ENCODE measurements around the gene MTHFD1L.
"Not testable (repeated sequence)": the region's sequence is repeated elsewhere in the genome, so short reads cannot be mapped to it uniquely, and the experiment has no call there.

The MTHFD1L gene

DNA sequence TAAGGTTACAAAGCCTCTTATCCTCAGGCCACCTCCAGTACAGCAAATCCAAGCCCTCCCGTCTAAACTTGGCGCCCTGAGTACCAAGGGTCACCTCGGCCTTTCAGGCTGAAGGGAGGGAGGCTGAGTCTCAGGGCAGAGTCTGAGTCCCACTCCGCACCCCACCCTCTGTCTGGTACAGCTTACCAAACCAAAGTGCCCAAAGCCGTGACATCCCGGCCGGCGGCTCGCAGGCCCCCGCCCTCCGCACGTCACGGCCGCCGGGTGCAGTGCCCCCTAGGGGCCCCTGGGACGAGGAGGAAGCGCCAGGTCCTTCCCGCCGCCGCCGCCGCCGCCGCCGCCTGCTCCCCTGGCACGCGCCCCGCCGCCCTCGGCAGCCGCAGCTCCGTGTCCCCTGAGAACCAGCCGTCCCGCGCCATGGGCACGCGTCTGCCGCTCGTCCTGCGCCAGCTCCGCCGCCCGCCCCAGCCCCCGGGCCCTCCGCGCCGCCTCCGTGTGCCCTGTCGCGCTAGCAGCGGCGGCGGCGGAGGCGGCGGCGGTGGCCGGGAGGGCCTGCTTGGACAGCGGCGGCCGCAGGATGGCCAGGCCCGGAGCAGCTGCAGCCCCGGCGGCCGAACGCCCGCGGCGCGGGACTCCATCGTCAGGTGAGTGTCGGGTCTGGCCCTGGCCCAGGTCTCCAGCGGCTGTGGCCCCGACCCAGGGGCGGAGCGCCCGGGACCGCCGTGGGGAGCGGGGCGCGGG is at the start of gene MTHFD1L:
Gene MTHFD1L, plus strand, starts transcription at position 297 of the 741 bp plus-strand sequence. Its CDS starts 121 bp downstream, at position 418.
- peak; percentile 89 for DNase-seq

DNA sequence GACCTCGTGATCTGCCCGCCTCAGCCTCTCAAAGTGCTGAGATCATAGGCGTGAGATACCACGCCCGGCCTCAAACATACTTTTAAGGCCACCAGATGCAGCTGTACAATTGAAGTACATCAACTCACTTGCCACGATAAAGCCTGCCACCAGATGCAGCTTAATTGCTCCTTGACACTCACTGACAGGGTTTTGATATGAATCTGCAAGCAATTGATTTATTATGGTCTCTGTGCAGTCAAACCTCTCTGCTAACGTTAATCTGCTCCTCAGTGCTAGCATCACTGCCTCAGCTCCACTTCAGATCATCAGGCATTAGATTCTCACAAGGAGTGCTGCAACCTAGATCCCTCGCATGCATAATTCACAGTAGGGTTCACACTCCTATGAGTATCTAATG is 48.9 kb upstream of the MTHFD1L start:
- DNase-seq: not testable (repeated sequence)

DNA sequence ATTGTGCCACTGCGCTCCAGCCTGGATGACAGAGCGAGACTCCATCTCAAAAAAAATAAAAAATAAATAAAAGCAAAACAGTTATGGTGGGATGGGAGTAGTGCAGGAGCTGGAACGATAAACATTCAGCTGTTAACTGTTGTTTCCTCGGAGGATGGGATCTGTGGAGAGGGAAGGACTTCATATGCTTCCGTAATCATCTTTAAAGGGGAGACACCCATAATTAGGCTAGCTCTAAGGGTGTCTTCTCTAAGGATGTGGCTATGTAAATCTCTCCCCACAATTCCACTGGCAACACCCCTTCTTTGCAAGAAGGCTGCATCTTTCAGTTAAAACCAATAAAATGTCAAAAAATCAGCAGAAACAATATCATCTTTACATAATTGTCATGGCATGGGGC is 42.6 kb upstream of the MTHFD1L start:
- no peak for DNase-seq

DNA sequence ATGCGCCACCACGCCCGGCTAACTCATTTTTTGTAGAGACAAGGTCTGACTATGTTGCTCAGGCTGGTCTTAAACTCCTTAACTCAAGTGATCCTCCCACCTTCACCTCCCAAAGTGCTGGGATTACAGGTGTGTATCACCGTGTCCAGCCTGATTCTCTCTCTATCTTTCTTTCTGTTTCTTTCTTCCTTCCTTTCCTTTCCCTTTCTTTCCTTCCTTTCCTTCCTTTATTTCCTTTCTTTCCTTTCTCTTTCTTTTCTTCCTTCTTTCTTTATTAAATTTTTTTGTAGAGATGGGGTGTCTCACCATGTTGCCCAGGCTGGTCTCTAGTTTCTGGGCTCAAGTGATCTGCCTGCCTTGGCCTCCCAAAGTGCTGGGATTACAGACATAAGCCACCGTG is 38.7 kb upstream of the MTHFD1L start:
- DNase-seq: no peak

DNA sequence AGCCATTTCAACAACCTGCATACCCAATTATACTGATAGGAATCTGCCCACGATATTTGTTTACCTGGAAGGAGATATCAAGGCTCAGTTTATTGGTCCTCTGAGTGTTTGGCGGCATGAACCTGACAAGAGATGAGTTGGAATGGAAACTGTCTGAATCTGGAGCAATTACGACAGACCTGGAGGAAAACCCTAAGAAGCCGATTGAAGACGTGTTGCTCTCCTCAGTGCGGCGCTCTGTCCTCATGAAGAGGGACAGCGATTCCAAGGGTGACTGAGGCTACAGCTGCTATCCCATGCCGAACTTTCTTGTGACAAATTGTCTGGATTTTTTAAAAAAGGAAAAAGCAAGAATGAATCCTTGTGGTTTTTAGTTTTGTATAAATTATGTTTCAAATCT is 37.4 kb upstream of the MTHFD1L start:
- not testable (repeated sequence) for DNase-seq

DNA sequence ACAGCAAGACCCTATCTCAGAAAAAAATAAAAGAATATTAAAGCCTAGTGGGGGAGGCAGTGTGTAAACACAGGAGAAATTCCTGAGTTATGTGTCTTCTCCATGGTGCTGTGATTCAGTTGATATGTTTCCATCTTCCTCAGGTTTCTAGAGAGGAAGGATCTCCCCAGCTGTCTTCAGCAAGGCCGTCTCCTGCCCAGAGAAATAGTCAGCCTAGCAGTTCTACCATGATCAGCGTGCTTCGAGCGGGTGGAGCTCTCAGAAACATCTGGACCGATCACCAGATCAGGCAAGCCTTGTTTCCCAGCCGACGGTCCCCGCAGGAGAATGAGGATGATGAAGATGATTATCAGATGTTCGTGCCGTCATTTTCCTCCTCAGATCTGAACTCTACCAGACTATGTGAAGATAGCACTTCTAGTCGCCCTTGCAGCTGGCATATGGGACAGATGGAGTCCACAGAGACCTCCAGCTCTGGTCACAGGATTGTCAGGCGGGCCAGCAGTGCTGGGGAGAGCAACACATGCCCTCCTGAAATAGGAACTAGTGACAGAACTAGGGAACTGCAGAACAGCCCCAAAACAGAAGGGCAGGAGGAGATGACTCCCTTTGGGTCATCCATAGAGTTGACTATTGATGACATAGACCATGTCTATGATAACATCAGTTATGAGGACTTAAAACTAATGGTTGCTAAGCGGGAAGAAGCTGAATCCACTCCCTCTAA is 34.9 kb upstream of the MTHFD1L start:
- DNase-seq: no peak

DNA sequence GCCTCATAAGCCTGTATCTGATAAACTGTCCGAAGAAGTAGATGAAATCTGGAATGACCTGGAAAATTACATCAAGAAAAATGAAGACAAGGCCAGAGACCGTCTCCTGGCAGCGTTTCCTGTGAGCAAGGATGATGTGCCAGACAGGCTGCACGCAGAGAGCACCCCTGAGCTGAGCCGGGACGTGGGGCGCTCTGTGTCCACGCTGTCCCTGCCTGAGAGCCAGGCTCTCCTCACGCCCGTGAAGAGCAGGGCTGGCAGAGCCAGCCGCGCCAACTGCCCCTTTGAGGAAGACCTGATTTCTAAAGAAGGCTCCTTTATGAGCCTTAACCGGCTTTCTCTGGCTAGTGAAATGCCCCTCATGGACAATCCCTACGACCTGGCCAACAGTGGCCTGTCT is 33.9 kb upstream of the MTHFD1L start:
- DNase-seq: no peak

DNA sequence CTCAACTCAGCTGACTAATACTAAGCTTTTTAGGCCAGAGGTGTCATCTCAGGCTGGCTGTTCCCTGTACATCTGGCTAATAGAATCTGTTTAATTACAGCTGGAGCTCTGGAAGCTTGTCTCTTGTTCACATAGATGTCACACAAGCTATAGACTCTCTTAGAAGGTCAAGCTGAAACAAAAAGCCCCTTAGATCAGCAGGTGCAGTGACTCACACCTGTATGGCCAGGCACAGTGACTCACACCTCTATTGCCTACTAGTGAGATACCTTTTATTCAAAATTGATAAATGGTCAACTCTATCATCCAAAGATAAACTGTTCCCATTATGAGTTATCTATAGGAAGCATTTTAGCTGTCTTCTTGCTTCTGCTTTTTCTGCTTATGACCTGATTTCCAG is 29.9 kb upstream of the MTHFD1L start:
- DNase-seq: peak; percentile 96

DNA sequence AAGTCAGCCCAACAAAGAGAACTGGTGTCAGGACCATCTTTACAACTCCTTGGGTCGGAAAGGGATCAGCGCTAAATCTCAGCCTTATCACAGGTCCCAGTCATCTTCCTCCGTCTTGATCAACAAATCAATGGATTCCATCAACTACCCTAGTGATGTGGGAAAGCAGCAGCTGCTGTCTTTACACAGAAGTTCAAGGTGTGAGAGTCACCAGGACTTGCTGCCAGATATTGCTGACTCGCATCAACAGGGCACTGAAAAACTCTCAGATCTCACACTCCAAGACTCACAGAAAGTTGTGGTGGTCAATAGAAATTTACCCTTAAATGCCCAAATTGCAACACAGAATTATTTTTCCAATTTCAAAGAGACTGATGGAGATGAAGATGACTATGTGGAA is 25.3 kb upstream of the MTHFD1L start:
- no peak for DNase-seq

DNA sequence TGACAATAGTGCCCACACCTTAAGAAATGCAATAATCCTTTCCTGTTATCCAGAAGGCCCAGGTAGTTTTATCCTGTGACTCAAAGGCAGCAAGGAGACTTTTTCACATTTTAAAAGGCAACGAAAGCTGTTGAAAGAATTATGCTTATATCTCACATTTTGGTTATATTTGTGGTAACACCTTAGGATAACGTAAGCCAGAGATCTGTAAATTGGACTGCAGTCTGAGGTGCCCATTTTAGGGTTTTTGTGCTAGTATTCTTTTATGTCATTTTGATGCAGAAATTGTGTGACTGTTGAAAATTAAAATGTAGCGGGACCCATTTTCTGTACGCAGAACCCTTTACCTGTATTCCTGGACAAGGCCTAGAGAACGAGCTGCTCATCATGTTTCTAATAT is 24.3 kb upstream of the MTHFD1L start:
- DNase-seq: no peak

DNA sequence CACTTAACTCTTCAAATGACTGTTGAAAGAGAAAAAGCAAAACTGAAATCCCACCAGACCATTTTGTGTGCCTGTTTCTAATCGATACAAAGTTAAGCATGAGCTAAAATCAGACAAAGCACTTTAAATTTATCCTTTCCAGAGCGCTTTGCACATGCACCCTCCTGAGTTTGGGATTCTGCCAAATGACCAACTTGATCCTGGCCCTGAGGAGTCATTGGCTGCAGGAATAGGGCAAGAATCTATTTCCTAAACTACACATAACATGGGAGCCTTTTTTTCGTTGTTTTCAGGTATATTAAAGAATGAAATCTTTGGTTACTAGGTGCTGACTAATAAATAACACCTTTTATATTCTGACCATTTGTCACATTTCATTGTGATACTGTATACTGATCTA is 23.8 kb upstream of the MTHFD1L start:
- no peak for DNase-seq

DNA sequence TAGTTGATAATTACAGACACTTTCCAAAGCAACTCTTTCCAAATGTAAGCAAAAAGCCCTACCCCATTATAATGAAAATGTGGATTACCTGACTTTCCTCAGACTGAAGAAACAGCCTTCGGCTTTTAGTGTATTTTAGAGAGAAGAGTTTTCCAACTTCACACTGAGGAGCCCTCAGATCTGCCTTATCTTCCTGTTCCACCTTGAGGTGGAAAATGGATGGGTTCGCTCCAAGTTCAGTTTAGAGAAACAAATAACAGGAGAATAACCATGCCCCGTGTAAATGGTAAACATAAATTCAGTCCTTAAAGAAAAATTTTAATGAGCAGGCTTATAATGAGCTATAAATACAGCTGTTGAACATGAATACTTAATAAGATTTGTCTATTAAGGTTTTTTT is 21.1 kb upstream of the MTHFD1L start:
- no peak for DNase-seq

DNA sequence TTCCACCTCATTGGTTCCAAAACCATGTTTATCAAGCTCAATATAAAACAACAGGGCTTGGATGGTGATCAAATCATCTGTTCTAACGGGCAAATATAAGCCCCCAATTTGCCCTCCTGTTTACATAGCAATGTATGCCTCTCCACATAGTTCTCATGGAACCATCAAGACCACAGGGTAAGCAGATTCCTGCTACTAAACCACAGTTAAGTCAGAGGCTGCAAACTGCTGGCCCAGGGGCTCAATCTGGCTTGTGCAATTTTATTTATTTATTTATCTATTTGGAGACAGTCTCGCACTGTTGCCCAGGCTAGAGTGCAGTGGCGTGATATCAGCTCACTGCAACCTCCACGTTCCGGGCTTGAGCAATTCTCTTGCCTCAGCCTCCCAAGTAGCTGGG is 18.9 kb upstream of the MTHFD1L start:
- no peak for DNase-seq

DNA sequence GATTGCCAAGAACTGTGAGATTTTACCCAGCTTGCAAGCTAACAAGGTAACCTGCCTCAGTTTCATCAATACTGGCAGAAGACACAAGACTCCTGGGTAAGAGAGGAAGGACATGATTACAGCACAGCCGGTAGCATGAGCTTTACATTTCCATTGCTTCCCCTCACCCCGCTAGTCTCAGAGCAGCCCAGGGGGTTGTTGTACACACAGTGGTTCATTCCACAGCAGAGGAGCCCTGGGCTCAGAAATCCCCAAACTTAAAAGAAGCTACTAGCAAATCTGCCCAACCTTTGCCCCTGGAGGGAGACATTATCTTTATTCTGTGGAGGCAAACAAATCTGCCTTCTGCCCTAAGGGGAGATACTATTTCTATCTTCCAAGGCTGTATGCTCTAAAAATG is 17.1 kb upstream of the MTHFD1L start:
- no peak for DNase-seq

DNA sequence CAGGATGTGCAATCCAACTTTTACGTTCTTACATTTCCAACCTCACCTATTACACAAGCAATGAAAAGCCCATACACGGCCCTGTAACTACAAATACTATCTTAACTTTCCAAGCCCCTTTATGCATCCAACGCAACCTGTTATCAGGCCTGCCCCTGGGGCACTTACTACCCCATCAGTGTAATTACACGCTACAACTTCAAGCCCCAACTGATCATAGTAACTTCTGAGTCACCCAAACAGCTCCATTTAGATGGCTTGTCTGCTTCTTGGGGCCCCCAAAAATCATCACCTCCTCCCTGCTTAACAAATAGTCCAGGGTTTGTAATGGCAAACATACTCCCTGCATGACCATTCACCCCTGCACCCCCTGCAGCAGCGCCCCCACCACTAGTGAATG is 11.1 kb upstream of the MTHFD1L start:
- DNase-seq: not testable (repeated sequence)

DNA sequence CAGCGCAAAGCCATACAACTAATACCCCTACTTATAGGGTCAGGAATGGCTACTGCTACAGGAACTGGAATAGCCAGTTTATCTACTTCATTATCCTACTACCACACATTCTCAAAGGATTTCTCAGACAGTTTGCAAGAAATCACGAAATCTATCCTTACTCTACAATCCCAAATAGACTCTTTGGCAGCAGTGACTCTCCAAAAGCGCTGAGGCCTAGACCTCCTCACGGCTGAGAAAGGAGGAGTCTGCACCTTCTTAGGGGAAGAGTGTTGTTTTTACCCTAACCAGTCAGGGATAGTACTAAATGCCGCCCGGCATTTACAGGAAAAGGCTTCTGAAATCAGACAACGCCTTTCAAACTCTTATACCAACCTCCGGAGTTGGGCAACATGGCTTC is 10.3 kb upstream of the MTHFD1L start:
- not testable (repeated sequence) for DNase-seq

DNA sequence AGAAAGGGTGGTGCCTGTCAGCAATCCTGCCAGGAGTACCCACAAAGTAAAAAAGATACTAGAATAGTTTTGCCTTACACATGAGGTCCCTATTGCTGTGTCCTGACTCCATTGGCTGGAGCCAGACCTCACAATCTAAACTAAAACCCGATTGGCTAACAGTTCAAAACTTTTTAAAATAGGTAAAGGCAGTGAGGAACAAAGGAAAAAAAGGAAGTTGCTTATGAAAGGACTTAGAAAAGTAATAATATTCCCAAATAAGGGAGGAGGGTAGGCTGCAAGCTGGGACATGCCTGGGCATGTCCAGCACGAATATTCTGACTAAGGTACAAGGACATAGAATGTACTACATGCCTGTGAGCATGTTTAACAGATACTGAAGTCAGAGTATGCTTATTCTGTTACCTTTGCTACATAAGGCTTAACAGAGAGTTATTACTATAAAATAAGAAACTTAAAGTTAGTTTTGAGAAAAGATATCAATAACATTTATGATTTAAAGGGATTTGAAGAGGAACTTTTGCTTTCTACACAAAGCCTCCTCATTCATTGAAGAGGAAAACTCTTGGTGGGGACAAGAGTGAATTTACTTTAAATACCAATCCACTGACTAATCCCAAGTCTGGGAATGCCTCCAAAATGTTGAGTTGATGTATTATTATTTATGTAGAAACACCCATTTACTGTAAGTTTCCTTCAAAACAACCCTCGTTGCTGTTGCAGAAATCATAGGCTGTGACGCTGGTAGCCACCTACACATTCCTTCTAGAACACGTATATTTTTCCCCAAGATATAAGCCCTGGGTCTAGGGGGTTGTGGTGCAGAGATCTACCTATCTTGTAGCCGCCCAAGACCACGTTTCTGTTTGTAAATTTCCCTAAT is 8.2 kb upstream of the MTHFD1L start:
- DNase-seq: no peak

DNA sequence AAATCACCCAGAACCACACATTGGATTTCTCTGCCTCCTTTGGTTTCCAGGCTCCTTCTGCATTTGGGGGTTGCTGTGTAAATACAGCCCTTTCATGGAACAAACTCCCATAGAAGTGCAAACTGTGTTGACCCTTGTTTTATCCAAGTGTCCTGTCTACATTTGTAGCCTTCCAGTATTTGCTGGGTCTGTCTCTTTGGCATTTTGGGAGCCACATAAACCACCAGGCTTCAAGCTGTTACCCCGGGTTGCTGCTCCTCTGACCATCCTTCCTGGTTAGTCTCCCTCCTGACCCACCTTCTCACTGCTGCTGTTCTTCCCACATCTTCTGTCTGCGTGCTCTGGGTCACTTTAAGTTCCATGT is 7.6 kb upstream of the MTHFD1L start:
- DNase-seq: no peak

DNA sequence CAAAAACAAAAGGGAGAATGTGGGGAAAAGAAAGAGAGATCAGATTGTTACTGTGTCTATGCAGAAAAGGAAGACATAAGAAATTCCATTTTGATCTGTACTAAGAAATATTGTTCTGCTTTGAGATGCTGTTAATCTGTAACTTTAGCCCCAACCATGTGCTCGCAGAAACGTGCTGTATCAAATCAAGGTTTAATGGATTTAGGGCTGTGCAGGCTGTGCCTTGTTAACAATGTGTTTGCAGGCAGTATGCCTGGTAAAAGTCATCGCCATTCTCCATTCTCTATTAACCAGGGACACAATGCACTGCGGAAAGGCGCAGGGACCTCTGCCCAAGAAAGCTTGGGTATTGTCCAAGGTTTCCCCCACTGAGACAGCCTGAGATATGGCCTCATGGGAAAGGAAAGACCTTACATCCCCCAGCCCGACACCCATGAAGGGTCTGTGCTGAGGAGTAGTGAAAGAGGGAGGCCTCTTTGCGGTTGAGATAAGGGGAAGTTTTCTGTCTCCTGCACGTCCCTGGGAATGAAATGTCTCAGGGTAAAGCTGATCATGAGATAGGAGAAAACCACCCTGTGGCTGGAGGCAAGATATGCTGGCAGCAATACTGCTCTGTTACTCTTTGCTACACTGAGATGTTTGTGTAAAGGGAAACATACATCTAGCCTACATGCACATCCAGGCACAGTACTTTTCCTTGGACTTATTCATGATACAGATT is 3.9 kb upstream of the MTHFD1L start:
- DNase-seq: not testable (repeated sequence)

DNA sequence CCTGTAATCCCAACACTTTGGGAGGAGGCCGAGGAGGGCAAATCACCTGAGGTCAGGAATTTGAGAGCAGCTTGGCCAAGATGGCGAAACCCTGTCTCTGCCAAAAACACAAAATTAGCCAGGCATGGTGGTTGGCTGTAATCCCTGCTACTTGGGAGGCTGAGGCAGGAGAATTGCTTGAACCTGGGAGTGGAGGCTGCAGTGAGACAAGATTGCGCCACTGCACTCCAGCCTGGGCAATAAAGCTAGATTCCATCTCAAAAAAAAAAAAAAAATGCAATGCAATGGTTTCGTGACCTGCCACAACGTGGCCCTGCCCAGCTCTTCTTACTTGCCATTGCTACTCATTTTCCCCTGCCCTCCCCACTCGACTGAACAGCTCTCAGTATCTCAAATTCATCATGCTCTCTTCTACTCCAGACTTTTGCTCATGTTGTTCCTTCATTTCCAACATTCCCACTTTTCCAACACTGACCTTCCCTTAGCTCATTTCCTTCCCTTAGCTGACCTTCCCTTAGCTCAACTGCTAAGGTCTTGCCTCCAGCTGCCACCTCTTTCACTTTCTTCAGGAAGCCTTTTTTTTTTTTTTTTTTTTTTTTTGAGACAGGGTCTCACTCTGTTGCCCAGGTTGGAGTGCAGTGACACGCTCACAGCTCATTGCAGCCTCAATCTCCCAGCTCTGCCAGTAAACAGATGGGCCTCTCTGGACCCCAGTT is 2.1 kb upstream of the MTHFD1L start:
- DNase-seq: no peak

DNA sequence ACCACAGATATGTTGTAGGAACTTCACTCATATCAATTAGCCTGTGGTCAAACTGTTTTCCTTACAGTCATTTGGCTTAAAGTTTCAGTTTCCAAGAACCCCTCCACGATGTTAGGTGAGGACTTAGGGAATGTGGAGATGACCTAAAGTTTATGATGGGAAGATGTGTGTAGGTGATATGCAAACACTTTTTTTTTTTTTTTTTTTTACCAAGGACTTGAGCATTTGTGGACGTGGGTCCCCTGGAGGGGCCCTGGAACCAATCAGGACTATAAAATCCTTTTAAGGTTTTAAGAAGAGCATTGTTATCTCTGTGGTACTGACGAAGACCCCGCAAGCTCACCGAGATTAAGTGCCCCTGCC is 478 bp upstream of the MTHFD1L start:
- DNase-seq: no peak
